AG10803 (cell line): ENCODE data around the gene PJA2.

Experiments
- DNase-seq: peaks from one replicate; pipeline ENCODE4 v3.0.0; 2010; ENCODE audit warnings: low read depth
- H3K4me3 ChIP-seq: 2 replicates; pipeline ENCODE4 v1.5.1; 2011; ENCODE audit warnings: mild to moderate bottlenecking, low read length, control low read depth
- TF ChIP-seq, protein P1 (sequence below): conservative IDR thresholded peaks from 2 replicates; pipeline ENCODE4 v1.5.1; 2011; ENCODE audit warnings: mild to moderate bottlenecking, low read length, control low read depth, inconsistent platforms

Gene PJA2

DNA sequence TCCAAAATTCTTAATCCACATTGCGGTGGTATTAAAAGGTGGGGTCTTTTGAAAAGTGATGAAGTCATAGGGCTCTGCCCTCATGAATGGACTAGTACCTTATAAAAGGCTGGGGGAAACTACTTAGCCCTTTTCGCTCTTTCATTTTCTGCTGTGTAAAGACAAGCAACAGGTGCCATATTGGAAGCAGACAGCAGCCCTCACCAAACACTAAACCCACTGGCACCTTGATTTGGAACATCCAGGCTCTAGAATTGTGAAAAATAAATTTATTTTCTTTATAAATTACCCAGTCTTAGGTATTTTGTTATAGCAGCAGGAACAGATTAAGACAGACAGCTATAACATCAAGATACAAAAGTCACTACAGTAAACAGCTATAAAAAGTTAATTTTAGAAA is 12.8 kb downstream of the PJA2 start:
- no peak overlapping the region for H3K4me3 ChIP-seq
- DNase-seq, result no peak
- TF ChIP-seq, protein P1, sequence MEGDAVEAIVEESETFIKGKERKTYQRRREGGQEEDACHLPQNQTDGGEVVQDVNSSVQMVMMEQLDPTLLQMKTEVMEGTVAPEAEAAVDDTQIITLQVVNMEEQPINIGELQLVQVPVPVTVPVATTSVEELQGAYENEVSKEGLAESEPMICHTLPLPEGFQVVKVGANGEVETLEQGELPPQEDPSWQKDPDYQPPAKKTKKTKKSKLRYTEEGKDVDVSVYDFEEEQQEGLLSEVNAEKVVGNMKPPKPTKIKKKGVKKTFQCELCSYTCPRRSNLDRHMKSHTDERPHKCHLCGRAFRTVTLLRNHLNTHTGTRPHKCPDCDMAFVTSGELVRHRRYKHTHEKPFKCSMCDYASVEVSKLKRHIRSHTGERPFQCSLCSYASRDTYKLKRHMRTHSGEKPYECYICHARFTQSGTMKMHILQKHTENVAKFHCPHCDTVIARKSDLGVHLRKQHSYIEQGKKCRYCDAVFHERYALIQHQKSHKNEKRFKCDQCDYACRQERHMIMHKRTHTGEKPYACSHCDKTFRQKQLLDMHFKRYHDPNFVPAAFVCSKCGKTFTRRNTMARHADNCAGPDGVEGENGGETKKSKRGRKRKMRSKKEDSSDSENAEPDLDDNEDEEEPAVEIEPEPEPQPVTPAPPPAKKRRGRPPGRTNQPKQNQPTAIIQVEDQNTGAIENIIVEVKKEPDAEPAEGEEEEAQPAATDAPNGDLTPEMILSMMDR, result no peak

DNA sequence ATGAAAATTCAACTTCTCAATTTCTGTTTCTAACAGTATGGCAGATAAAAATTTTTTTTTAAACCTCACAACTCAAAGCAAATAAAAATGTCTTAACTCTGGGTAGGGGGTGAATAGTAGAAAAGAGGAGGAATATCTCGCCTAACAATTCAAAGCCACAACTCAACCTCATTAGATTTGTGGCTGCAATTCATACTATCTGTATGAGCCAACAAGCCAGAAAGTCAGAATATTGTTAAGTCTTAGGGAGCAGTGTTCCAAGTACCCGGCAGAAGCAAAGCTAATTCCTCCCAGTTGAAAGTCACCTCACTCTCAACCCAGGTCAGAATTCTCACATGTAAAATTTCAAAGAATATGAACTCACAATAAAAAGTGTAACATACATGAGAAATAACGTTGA is 15.0 kb downstream of the PJA2 start:
- H3K4me3 ChIP-seq, result no peak overlapping the region
- TF ChIP-seq, protein P1, result no peak
- DNase-seq, result no peak

DNA sequence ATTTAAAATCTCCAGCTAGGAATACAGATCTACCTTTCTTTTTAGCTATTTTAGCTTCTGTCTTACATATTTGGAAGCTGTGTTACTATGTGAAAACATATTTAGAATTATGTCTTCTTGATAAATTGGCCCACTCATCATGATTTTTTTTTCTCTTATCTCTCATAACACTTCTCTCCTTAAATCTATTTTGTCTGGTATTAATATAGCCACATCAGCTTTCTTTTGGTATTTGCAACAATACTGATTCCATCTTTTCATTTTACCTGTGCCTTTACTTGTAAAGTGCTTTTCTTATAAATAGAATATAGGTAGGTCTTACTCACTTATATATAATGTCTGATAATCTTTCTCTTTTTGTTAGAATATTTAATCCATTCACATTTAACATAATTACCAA is 19.6 kb downstream of the PJA2 start:
- H3K4me3 ChIP-seq, result no peak overlapping the region
- no peak for DNase-seq
- TF ChIP-seq, protein P1, result no peak

GRCh38 chr5:109388407-109388806 is 21.4 kb downstream of the PJA2 start:
- DNase-seq, result no peak
- H3K4me3 ChIP-seq, result no peak overlapping the region
- TF ChIP-seq, protein P1, result no peak

DNA sequence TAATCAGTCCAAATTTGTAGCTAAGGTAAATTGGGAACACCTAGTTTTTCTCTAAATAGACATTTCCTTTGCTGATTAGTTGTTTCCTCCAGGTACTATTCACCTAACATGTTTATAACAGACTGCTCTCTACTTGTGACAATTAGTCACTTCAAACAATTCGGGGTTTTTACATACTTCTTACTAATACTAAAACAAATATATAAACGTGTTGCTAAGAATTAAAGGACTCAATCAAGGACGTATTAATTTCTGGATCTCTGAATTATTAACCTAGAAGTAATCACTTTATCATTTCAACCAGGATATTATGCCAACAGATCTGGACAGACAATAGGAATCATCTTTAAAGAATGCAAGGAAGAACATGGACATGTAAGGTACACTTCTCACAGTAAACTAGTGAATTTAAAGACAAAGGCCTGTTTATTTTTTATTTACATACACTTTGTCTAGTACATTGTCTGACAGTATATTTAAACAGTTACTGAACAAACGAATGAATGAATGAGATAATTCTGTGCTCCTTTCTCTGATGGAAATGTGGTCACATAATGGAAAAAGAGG is 22.3 kb downstream of the PJA2 start:
- H3K4me3 ChIP-seq, result no peak overlapping the region
- TF ChIP-seq, protein P1, result no peak
- DNase-seq, result no peak

GRCh38 chr5:109378095-109378494 is 31.7 kb downstream of the PJA2 start:
- TF ChIP-seq, protein P1, result no peak
- DNase-seq, result no peak
- no peak overlapping the region for H3K4me3 ChIP-seq

DNA sequence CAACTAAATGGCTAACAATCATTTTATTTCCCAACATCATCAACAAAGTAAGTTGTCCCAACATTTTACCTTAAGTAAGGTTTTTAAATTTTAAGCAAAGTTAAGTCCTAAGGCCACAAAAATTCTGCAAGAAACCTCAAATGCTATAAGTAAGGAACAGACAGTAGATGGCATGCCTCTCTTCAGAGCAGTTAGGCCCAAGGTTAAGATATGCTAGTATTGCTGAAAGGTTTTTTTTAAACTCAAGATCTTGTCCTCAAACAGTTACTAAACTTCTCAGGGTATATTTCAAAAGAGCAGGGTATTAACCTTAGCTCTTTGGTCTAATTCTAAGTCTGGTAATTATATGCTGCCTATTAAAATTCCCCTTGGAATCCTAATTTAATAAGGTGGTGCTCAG is 35.1 kb downstream of the PJA2 start:
- DNase-seq, result peak; percentile 14
- TF ChIP-seq, protein P1, result no peak
- no peak overlapping the region for H3K4me3 ChIP-seq
